ENCODE results near the gene ATG9B. TPM values are rescaled to one million over a fixed set of nuclear protein-coding genes. Genes with fewer than 3 reads are reported as not detected.
"Not testable (repeated sequence)": the region's sequence is repeated elsewhere in the genome, so short reads cannot be mapped to it uniquely, and the experiment has no call there.

ATG9B gene
- total RNA-seq, 3 donors from 2014 or later (not counting 1 experiment from before 2014, with no cell fraction given), result 4.4 to 4.6 (median 4.5) TPM

- H3K36me3 Mint-ChIP-seq, result no peaks in the 10 kb centered on the region
- intact Hi-C loops (cut with micrococcal nuclease), result loop anchor here (1.0 to 2.0 kb wide), 3 partner anchors 29 to 82 kb away; partner anchors contain the start of gene FASTK
- no peaks in the 10 kb centered on the region for H3K27me3 ChIP-seq (ENCODE audit: control insufficient read depth, insufficient read depth, low read length)
- no peaks in the 10 kb centered on the region for H3K9me3 Mint-ChIP-seq
- peaks cover 17% of the 10 kb centered on the region for H3K4me1 ChIP-seq (ENCODE audit: control insufficient read depth, insufficient read depth, low read length)
- H3K4me3 Mint-ChIP-seq, result peak overlapping the region; percentile 95
- H3K36me3 ChIP-seq (ENCODE audit: control insufficient read depth, insufficient read depth, low read length), result no peaks in the 10 kb centered on the region
- DNase-seq, result no peak
- no peak for ATAC-seq
- TF ChIP-seq, protein P1, sequence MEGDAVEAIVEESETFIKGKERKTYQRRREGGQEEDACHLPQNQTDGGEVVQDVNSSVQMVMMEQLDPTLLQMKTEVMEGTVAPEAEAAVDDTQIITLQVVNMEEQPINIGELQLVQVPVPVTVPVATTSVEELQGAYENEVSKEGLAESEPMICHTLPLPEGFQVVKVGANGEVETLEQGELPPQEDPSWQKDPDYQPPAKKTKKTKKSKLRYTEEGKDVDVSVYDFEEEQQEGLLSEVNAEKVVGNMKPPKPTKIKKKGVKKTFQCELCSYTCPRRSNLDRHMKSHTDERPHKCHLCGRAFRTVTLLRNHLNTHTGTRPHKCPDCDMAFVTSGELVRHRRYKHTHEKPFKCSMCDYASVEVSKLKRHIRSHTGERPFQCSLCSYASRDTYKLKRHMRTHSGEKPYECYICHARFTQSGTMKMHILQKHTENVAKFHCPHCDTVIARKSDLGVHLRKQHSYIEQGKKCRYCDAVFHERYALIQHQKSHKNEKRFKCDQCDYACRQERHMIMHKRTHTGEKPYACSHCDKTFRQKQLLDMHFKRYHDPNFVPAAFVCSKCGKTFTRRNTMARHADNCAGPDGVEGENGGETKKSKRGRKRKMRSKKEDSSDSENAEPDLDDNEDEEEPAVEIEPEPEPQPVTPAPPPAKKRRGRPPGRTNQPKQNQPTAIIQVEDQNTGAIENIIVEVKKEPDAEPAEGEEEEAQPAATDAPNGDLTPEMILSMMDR (IDR thresholded peaks at IDR 0.05), result peak; percentile 25
- peak overlapping the region; percentile 84 for H3K4me3 ChIP-seq (ENCODE audit: low read length)
- no peaks in the 10 kb centered on the region for H3K9me3 ChIP-seq (ENCODE audit: control insufficient read depth, insufficient read depth, low read length)
- peak overlapping the region; percentile 96 to 97 for H3K27ac Mint-ChIP-seq
- H3K27me3 Mint-ChIP-seq (ENCODE audit: low read depth in 2 of 2), result no peaks in the 10 kb centered on the region
- H3K4me1 Mint-ChIP-seq, result peaks cover 15 to 16% of the 10 kb centered on the region in 2 donors
- 85% methylated on average over 15 of the region's 17 CpGs for WGBS (ENCODE audit: insufficient coverage)
- H3K27ac ChIP-seq (ENCODE audit: low read length), result peak overlapping the region; percentile 96
These were observed 4.7 kb upstream of the ATG9B start for GRCh38 chr7:151028948-151029501.

GRCh38 chr7:151028131-151028947 lies 4.0 kb upstream of the ATG9B start, which contains the start of gene ABCB8:
Gene ABCB8, plus strand, starts transcription at chr7:151028450. Its CDS starts 66 bp downstream, at chr7:151028516.
- Histone ChIP-seq H3K27ac (ENCODE audit: low read length) (peak within 1 kb of the TSS; percentile 96), H3K9me3 (ENCODE audit: control insufficient read depth, insufficient read depth, low read length) (no peaks in the 10 kb centered on the region), H3K4me3 (ENCODE audit: low read length) (peak within 1 kb of the TSS; percentile 84), H3K4me1 (ENCODE audit: control insufficient read depth, insufficient read depth, low read length) (peaks cover 17% of the 10 kb centered on the region), H3K27me3 (ENCODE audit: control insufficient read depth, insufficient read depth, low read length) (no peaks in the 10 kb centered on the region), H3K36me3 (ENCODE audit: control insufficient read depth, insufficient read depth, low read length) (no peaks in the 10 kb centered on the region)
- Mint-ChIP-seq H3K9me3 (no peaks in the 10 kb centered on the region), H3K4me1 (peaks cover 15 to 16% of the 10 kb centered on the region in 2 donors), H3K27me3 (ENCODE audit: low read depth in 2 of 2) (no peaks in the 10 kb centered on the region), H3K4me3 (peak within 1 kb of the TSS; percentile 95), H3K27ac (peak within 1 kb of the TSS; percentile 96 to 97), H3K36me3 (no peaks in the 10 kb centered on the region)
- TF ChIP-seq, protein P1 (IDR thresholded peaks at IDR 0.05), result peak; percentile 56
- DNase-seq (peak; percentile 95 to 99), ATAC-seq (peak; percentile 91 to 96 (median 92))
- WGBS (ENCODE audit: insufficient coverage), result 1% methylated on average over 53 of the region's 53 CpGs
- intact Hi-C loops (cut with micrococcal nuclease), result loop anchor here (1.0 to 2.0 kb wide), 3 partner anchors 30 to 82 kb away; partner anchors contain the start of gene FASTK

GRCh38 chr7:151027728-151028130 lies 3.4 kb upstream of the ATG9B start:
- not testable (repeated sequence) for H3K36me3 Mint-ChIP-seq; DNase-seq; ATAC-seq; H3K9me3 ChIP-seq (ENCODE audit: control insufficient read depth, insufficient read depth, low read length); H3K9me3 Mint-ChIP-seq; H3K36me3 ChIP-seq (ENCODE audit: control insufficient read depth, insufficient read depth, low read length); H3K27me3 Mint-ChIP-seq (ENCODE audit: low read depth in 2 of 2); H3K27me3 ChIP-seq (ENCODE audit: control insufficient read depth, insufficient read depth, low read length)
- H3K27ac ChIP-seq (ENCODE audit: low read length), result peak overlapping the region; percentile 96
- intact Hi-C loops (cut with micrococcal nuclease), result loop anchor here (1.0 to 2.0 kb wide), 3 partner anchors 31 to 83 kb away; partner anchors contain the start of gene FASTK
- peak overlapping the region; percentile 95 for H3K4me3 Mint-ChIP-seq
- peaks cover 17% of the 10 kb centered on the region for H3K4me1 ChIP-seq (ENCODE audit: control insufficient read depth, insufficient read depth, low read length)
- WGBS (ENCODE audit: insufficient coverage), result 15% methylated on average over 15 of the region's 16 CpGs
- H3K4me3 ChIP-seq (ENCODE audit: low read length), result peak overlapping the region; percentile 84
- peak overlapping the region; percentile 96 to 97 for H3K27ac Mint-ChIP-seq
- H3K4me1 Mint-ChIP-seq, result peaks cover 15 to 16% of the 10 kb centered on the region in 2 donors

DNA sequence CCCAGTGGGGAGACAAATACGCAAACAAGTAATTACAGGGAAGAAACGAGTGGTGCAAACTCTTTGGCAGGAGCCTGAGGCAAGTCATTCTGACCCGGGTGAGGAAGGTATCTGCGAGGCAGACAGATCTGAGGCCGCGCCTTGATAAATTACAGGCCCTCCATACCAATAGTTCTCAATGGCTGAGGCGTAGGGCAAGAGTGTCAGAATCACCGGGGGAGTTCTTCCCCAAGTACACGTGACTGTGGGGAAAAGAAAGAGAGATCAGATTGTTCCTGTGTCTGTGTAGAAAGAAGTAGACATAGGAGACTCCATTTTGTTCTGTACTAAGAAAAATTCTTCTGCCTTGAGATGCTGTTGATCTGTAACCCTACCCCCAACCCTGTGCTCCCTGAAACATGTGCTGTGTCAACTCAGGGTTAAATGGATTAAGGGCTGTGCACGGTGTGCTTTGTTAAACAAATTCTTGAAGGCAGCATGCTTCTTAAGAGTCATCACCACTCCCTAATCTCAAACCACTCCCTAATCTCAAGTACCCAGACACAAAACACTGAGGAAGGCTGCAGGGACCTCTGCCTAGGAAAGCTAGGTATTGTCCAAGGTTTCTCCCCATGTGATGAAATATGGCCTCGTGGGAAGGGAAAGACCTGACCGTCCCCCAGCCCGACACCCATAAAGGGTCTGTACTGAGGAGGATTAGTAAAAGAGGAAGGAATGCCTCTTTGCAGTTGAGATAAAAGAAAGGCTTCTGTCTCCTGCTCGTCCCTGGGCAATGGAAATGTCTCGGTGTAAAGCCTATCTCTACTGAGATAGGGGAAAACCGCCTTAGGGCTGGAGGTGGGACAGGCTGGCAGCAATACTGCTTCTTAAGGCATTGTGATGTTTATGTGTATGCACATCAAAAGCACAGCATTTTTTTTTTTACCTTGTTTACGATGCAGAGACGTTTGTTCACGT lies 2.8 kb upstream of the ATG9B start:
- H3K27me3 ChIP-seq (ENCODE audit: control insufficient read depth, insufficient read depth, low read length), result not testable (repeated sequence)
- H3K27ac ChIP-seq (ENCODE audit: low read length), result peak overlapping the region; percentile 96

More for the DNA sequence above, 2.8 kb upstream of the ATG9B start:
- H3K9me3 ChIP-seq (ENCODE audit: control insufficient read depth, insufficient read depth, low read length); H3K9me3 Mint-ChIP-seq; H3K27me3 Mint-ChIP-seq (ENCODE audit: low read depth in 2 of 2); ATAC-seq; intact Hi-C loops (cut with micrococcal nuclease); H3K36me3 Mint-ChIP-seq; H3K36me3 ChIP-seq (ENCODE audit: control insufficient read depth, insufficient read depth, low read length): not testable (repeated sequence)
- WGBS (ENCODE audit: insufficient coverage), result 56% methylated on average over 18 of the region's 19 CpGs
- Histone ChIP-seq H3K4me1 (ENCODE audit: control insufficient read depth, insufficient read depth, low read length) (peaks cover 17% of the 10 kb centered on the region), H3K4me3 (ENCODE audit: low read length) (peak overlapping the region; percentile 84)
- DNase-seq, result peak in 1 of 2 donors; percentile 29
- Mint-ChIP-seq H3K4me3 (peak overlapping the region; percentile 95), H3K27ac (peak overlapping the region; percentile 96 to 97), H3K4me1 (peaks cover 15 to 16% of the 10 kb centered on the region in 2 donors)
